ENCODE results near the gene CHST6. TPM values are rescaled to one million over a fixed set of nuclear protein-coding genes. Genes with fewer than 3 reads are reported as not detected.

Gene CHST6
- total RNA-seq, 1 experiment from 2014 or later, result 17.9 TPM

DNA sequence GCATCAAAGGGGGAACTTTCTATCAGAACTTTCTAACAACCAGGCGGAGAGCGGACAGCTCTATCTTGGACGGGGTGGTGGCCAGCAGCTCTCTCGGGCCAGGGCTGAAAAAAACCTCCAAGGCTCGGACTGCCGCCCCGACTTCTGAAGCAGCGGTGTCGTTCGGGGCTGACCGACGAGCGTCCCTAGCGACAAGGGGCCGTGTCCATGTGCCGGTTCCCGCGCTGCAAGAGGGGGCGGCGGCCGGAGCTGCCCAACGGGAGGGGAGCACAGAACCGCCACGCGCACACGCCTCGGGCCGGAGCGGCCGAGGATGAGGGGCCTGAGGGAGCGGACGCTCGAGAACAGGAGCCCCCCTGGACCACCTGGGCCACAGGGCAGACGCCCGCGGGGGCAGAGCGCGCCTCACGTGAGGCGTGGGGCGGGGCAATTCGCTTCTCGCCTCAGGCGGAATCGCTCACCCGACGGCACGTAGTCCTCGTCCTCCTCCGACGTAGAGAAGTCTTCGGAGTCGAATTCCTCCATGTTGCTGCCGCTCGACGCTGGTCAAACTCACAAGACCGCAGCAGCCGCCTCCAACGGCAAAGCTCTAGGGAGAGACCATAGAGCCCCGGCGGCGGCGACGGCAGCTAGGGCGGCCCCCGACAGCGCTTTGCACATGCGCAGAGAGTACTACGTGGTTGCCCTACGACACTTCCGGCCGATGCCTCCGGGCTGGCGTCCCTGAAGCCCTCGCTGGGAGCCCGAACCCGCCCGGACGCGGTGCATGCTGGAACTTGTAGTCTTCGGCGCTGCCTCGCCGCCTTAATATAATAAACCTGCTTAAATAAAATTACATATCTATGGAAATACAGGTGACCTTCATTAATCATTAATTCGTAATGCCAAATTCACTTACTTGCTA is 62.2 kb downstream of the CHST6 start, which contains the start of gene CFDP1:
Gene CFDP1, minus strand, starts transcription at position 676 of the 904 bp plus-strand sequence. Its CDS starts 151 bp downstream, at position 525.
- H3K9me2 ChIP-seq (ENCODE audit: insufficient read depth), result no peaks in the 10 kb centered on the region
- H3K27ac ChIP-seq (ENCODE audit: low read depth, low read length), result peak within 1 kb of the TSS; percentile 67
- POLR2A ChIA-PET, result interaction anchor here (0.5 kb wide), 1 partner anchor 301 kb away, joined by 3 read pairs; no protein-coding TSS in a partner anchor
- no peaks in the 10 kb centered on the region for H3K27me3 ChIP-seq (ENCODE audit: insufficient read depth, low read length)
- RAD21 ChIA-PET (ENCODE audit: low non-redundant PET in 1 of 2, low total read pairs in 2 of 2, uncharacterized antibody in 2 of 2, unreplicated experiment in 2 of 2), result no interaction called here
- H2AFZ ChIP-seq (ENCODE audit: low read depth, low read length, poor library complexity, severe bottlenecking), result peak within 1 kb of the TSS; percentile 97
- intact Hi-C loops (cut with micrococcal nuclease), result no loop called here
- H3K4me1 ChIP-seq (ENCODE audit: control insufficient read depth in 1 of 2, insufficient read depth in 2 of 2, low read length in 2 of 2), result peaks cover 0 to 20% of the 10 kb centered on the region in 2 experiments; a peak in 3 of 4 replicates
- no peaks in the 10 kb centered on the region for H3K36me3 ChIP-seq (ENCODE audit: control insufficient read depth in 1 of 2, insufficient read depth in 2 of 2, low read length in 2 of 2)
- peak within 1 kb of the TSS; percentile 95 for H3K4me2 ChIP-seq (ENCODE audit: low read length)
- peak within 1 kb of the TSS; percentile 83 for H3K9ac ChIP-seq (ENCODE audit: low read length)
- peaks cover 45% of the 10 kb centered on the region for H3K79me2 ChIP-seq (ENCODE audit: insufficient read depth, low read length)
- BruUV-seq (replicated peaks), result TSS peak; percentile 62
- peak; percentile 88 for DNase-seq (ENCODE audit: low read depth, low spot score)
- peak; percentile 94 for ATAC-seq
- H4K20me1 ChIP-seq (ENCODE audit: insufficient read depth), result 0 out of 2 replicates have a peak, but pooled peaks cover 4% of the 10 kb centered on the region
- CTCF ChIA-PET, result interaction anchor here (0.8 to 1.9 kb wide), 3 partner anchors 32 to 1738 kb away, joined by 3 to 4 read pairs (median 3); partner anchors contain the start of gene TMEM170A
- H3K9me3 ChIP-seq (ENCODE audit: control insufficient read depth in 1 of 2, insufficient read depth in 1 of 2, low read depth in 1 of 2, low read length in 2 of 2), result no peaks in the 10 kb centered on the region
- H3K4me3 ChIP-seq (replicated peaks in 1 of 2; ENCODE audit: low read depth in 1 of 2, low read length in 2 of 2), result peak within 1 kb of the TSS; percentile 53 to 79
- TF ChIP-seq SP1 (IDR thresholded peaks at IDR 0.05; ENCODE audit: low read depth), result no peak; the same call in 1 of the 2 replicates
- no peak; the same call in 1 of the 2 replicates for TF ChIP-seq ZFX (IDR thresholded peaks at IDR 0.05)
- no peak for TF ChIP-seq ZNF274 (IDR thresholded peaks at IDR 0.05; ENCODE audit: low read depth, low read length)
- TF ChIP-seq SIN3A (IDR thresholded peaks at IDR 0.05; ENCODE audit: low read depth), result peak; percentile 91
- no peak for TF ChIP-seq CEBPB (IDR thresholded peaks at IDR 0.05; ENCODE audit: low read depth)
- TF ChIP-seq ATF3 (IDR thresholded peaks at IDR 0.05), result no peak
- 0 out of 2 replicates have a peak, but pooled peaks have one; percentile 0 for TF ChIP-seq FOSL1 (IDR thresholded peaks at IDR 0.05; ENCODE audit: low read depth)
- TF ChIP-seq JUND (IDR thresholded peaks at IDR 0.05), result no peak
- no peak for TF ChIP-seq EZH2 (IDR thresholded peaks at IDR 0.05)
- no peak for TF ChIP-seq TCF7L2 (IDR thresholded peaks at IDR 0.05; ENCODE audit: borderline replicate concordance, extremely low read depth, insufficient read depth, insufficient read length)
- peak; percentile 35 for TF ChIP-seq YY1 (IDR thresholded peaks at IDR 0.05; ENCODE audit: extremely low read depth, insufficient replicate concordance, low read depth, low read length)
- peak; percentile 61 for TF ChIP-seq POLR2A (IDR thresholded peaks at IDR 0.05; ENCODE audit: borderline replicate concordance, extremely low read depth, insufficient read depth, insufficient read length)
- TF ChIP-seq, protein P1, sequence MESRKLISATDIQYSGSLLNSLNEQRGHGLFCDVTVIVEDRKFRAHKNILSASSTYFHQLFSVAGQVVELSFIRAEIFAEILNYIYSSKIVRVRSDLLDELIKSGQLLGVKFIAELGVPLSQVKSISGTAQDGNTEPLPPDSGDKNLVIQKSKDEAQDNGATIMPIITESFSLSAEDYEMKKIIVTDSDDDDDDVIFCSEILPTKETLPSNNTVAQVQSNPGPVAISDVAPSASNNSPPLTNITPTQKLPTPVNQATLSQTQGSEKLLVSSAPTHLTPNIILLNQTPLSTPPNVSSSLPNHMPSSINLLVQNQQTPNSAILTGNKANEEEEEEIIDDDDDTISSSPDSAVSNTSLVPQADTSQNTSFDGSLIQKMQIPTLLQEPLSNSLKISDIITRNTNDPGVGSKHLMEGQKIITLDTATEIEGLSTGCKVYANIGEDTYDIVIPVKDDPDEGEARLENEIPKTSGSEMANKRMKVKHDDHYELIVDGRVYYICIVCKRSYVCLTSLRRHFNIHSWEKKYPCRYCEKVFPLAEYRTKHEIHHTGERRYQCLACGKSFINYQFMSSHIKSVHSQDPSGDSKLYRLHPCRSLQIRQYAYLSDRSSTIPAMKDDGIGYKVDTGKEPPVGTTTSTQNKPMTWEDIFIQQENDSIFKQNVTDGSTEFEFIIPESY (IDR thresholded peaks at IDR 0.05; ENCODE audit: extremely low read depth, insufficient replicate concordance, low read length), result no peak
- no peak for TF ChIP-seq RAD21 (IDR thresholded peaks at IDR 0.05; ENCODE audit: low read depth)
- TF ChIP-seq, protein P2, sequence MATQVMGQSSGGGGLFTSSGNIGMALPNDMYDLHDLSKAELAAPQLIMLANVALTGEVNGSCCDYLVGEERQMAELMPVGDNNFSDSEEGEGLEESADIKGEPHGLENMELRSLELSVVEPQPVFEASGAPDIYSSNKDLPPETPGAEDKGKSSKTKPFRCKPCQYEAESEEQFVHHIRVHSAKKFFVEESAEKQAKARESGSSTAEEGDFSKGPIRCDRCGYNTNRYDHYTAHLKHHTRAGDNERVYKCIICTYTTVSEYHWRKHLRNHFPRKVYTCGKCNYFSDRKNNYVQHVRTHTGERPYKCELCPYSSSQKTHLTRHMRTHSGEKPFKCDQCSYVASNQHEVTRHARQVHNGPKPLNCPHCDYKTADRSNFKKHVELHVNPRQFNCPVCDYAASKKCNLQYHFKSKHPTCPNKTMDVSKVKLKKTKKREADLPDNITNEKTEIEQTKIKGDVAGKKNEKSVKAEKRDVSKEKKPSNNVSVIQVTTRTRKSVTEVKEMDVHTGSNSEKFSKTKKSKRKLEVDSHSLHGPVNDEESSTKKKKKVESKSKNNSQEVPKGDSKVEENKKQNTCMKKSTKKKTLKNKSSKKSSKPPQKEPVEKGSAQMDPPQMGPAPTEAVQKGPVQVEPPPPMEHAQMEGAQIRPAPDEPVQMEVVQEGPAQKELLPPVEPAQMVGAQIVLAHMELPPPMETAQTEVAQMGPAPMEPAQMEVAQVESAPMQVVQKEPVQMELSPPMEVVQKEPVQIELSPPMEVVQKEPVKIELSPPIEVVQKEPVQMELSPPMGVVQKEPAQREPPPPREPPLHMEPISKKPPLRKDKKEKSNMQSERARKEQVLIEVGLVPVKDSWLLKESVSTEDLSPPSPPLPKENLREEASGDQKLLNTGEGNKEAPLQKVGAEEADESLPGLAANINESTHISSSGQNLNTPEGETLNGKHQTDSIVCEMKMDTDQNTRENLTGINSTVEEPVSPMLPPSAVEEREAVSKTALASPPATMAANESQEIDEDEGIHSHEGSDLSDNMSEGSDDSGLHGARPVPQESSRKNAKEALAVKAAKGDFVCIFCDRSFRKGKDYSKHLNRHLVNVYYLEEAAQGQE (IDR thresholded peaks at IDR 0.05; ENCODE audit: low read depth), result no peak
- TF ChIP-seq, protein P3, sequence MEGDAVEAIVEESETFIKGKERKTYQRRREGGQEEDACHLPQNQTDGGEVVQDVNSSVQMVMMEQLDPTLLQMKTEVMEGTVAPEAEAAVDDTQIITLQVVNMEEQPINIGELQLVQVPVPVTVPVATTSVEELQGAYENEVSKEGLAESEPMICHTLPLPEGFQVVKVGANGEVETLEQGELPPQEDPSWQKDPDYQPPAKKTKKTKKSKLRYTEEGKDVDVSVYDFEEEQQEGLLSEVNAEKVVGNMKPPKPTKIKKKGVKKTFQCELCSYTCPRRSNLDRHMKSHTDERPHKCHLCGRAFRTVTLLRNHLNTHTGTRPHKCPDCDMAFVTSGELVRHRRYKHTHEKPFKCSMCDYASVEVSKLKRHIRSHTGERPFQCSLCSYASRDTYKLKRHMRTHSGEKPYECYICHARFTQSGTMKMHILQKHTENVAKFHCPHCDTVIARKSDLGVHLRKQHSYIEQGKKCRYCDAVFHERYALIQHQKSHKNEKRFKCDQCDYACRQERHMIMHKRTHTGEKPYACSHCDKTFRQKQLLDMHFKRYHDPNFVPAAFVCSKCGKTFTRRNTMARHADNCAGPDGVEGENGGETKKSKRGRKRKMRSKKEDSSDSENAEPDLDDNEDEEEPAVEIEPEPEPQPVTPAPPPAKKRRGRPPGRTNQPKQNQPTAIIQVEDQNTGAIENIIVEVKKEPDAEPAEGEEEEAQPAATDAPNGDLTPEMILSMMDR (IDR thresholded peaks at IDR 0.05 in 2 of 3, conservative IDR thresholded peaks at IDR 0.05 in 1 of 3; ENCODE audit: borderline replicate concordance in 1 of 3, insufficient read depth in 1 of 3, low read depth in 2 of 3, low read length in 2 of 3), result no peak
- TF ChIP-seq POLR2AphosphoS5 (IDR thresholded peaks at IDR 0.05; ENCODE audit: low read depth, low read length), result peak; percentile 86
- TF ChIP-seq ELF1 (IDR thresholded peaks at IDR 0.05; ENCODE audit: borderline replicate concordance, low read depth), result no peak; the same call in 1 of the 2 replicates
